Mucosa of descending colon (tissue), 3 donors: Measurements from ENCODE around the gene ITGA2B. TPM values are rescaled to one million over a fixed set of nuclear protein-coding genes. Genes with fewer than 3 reads are reported as not detected.
A peak's percentile ranks its signal among the peaks of the same experiment; 100 is the strongest.

Experiments used
- ATAC-seq: fragments of 200-7000 bp; cut with Tn5 transposase; one replicate; pipeline ENCODE4 v1.9.1; 2020; ENCODE audit warnings: mild to moderate bottlenecking, moderate library complexity
- DNase-seq, 3 donors: peaks; one replicate each; pipeline ENCODE4 v3.0.0-alpha.2; 2020
- H3K36me3 ChIP-seq: fragments of 200-600 bp; one replicate; pipeline ENCODE4 v1.8.0; 2021; ENCODE audit warnings: low read depth, mild to moderate bottlenecking
- H3K4me1 ChIP-seq: fragments of 200-600 bp; one replicate; pipeline ENCODE4 v1.8.0; 2021; ENCODE audit warnings: low read depth, mild to moderate bottlenecking
- H3K4me3 ChIP-seq: fragments of 200-600 bp; one replicate; pipeline ENCODE4 v1.8.0; 2021; ENCODE audit warnings: mild to moderate bottlenecking
- H3K9me3 ChIP-seq: fragments of 200-600 bp; one replicate; pipeline ENCODE4 v1.8.0; 2021; ENCODE audit warnings: mild to moderate bottlenecking
- CTCF ChIP-seq: fragments of 200-600 bp; IDR thresholded peaks from one replicate; pipeline ENCODE4 v1.8.0; 2022; ENCODE audit warnings: antibody characterized with exemption, mild to moderate bottlenecking
- intact Hi-C, 2 donors: fragments of 100-400 bp; cut with DNase I in 1 of 2; cut with micrococcal nuclease in 1 of 2; formaldehyde crosslinking; loops; one replicate each; pipeline versions ENCODE4 v1.11.0 to v1.11.1; 2022; cut with DNase I, micrococcal nuclease
- total RNA-seq, 3 donors: library from RNA; stranded (reverse); fragmentation: NEBNext Ultra II Directional in 2 of 3; extraction: Animal tissue kit (Norgen Biotek cat#: 25700) in 2 of 3; gene quantifications; one replicate each; pipeline versions ENCODE4 v1.2.1 to v1.2.4, GENCODE V29; 2021 to 2023
- donor health status: DM: no; HTN: no; CAD: no; lungs with moderate emphysema.
- donor health status: DM: no; HTN: no; CAD: no.
- donor health status: DM: no; HTN: yes; CAD: no.

The ITGA2B gene
- total RNA-seq, 3 donors from 2014 or later: 0.26 to 0.79 (median 0.41) TPM

GRCh38 chr17:44362949-44363612, 26.4 kb downstream of the ITGA2B start:
- Histone ChIP-seq H3K36me3 (no peaks in the 10 kb centered on the region), H3K4me3 (no peak overlapping the region), H3K4me1 (peaks cover 7% of the 10 kb centered on the region), H3K9me3 (no peaks in the 10 kb centered on the region)
- peak; percentile 41 for ATAC-seq
- TF ChIP-seq CTCF: no peak
- no peak for DNase-seq
- intact Hi-C loops: no loop called here

- TF ChIP-seq CTCF: no peak
- no peak overlapping the region for H3K4me3 ChIP-seq
- intact Hi-C loops: no loop called here
- ATAC-seq (no peak), DNase-seq (no peak)
- peaks cover 7% of the 10 kb centered on the region for H3K4me1 ChIP-seq
- no peaks in the 10 kb centered on the region for H3K36me3 ChIP-seq
- H3K9me3 ChIP-seq: no peaks in the 10 kb centered on the region
These were observed 26.9 kb downstream of the ITGA2B start for GRCh38 chr17:44362459-44362948.

GRCh38 chr17:44361292-44362260, 27.9 kb downstream of the ITGA2B start:
- intact Hi-C loops: no loop called here
- DNase-seq (no peak), ATAC-seq (no peak)
- no peak for TF ChIP-seq CTCF
- no peak overlapping the region for H3K4me3 ChIP-seq
- H3K36me3 ChIP-seq: no peaks in the 10 kb centered on the region
- H3K9me3 ChIP-seq: no peaks in the 10 kb centered on the region
- peaks cover 7% of the 10 kb centered on the region for H3K4me1 ChIP-seq

- no peaks in the 10 kb centered on the region for H3K9me3 ChIP-seq
- peaks cover 7% of the 10 kb centered on the region for H3K4me1 ChIP-seq
- DNase-seq (no peak), ATAC-seq (no peak)
- no peak for TF ChIP-seq CTCF
- no peaks in the 10 kb centered on the region for H3K36me3 ChIP-seq
- intact Hi-C loops: no loop called here
- no peak overlapping the region for H3K4me3 ChIP-seq
These were observed 28.6 kb downstream of the ITGA2B start for GRCh38 chr17:44360826-44361225.

GRCh38 chr17:44360144-44360533, 29.3 kb downstream of the ITGA2B start:
- no peak for TF ChIP-seq CTCF
- no peaks in the 10 kb centered on the region for H3K36me3 ChIP-seq
- peaks cover 7% of the 10 kb centered on the region for H3K4me1 ChIP-seq
- intact Hi-C loops: no loop called here
- H3K9me3 ChIP-seq: no peaks in the 10 kb centered on the region
- DNase-seq: no peak
- no peak overlapping the region for H3K4me3 ChIP-seq
- no peak for ATAC-seq
